ENCODE results near the gene BICD1.
A peak's percentile ranks its signal among the peaks of the same experiment; 100 is the strongest.

The BICD1 gene

GRCh38 chr12:32285489-32285888, 178.8 kb downstream of the BICD1 start:
- DNase-seq, result no peak

GRCh38 chr12:32290411-32290810, 183.8 kb downstream of the BICD1 start:
- no peak for DNase-seq

GRCh38 chr12:32292151-32292550, 185.5 kb downstream of the BICD1 start:
- DNase-seq, result no peak

GRCh38 chr12:32293808-32294419, 187.3 kb downstream of the BICD1 start:
- DNase-seq, result no peak

- no peak for DNase-seq
These were observed 189.9 kb downstream of the BICD1 start for GRCh38 chr12:32296567-32296966.

GRCh38 chr12:32298917-32299316, 192.3 kb downstream of the BICD1 start:
- DNase-seq, result no peak

GRCh38 chr12:32301216-32301615, 194.6 kb downstream of the BICD1 start:
- DNase-seq, result no peak

- peak; percentile 5 to 14 for DNase-seq
These were observed 195.8 kb downstream of the BICD1 start for GRCh38 chr12:32302218-32303173.

- DNase-seq, result no peak
These were observed 196.5 kb downstream of the BICD1 start for GRCh38 chr12:32303174-32303549.

- DNase-seq, result no peak
These were observed 198.5 kb downstream of the BICD1 start for GRCh38 chr12:32305163-32305562.

GRCh38 chr12:32307326-32307725, 200.7 kb downstream of the BICD1 start:
- no peak for DNase-seq

GRCh38 chr12:32309811-32310736, 203.4 kb downstream of the BICD1 start:
- DNase-seq, result no peak

- no peak for DNase-seq
These were observed 205.5 kb downstream of the BICD1 start for GRCh38 chr12:32312049-32312670.

GRCh38 chr12:32322354-32322753, 215.7 kb downstream of the BICD1 start:
- no peak for DNase-seq

GRCh38 chr12:32331133-32331532, 224.5 kb downstream of the BICD1 start:
- no peak for DNase-seq

- no peak for DNase-seq
These were observed 225.8 kb downstream of the BICD1 start for GRCh38 chr12:32332446-32332845.

- DNase-seq, result no peak
These were observed 227.7 kb downstream of the BICD1 start for GRCh38 chr12:32334371-32334777.

- no peak for DNase-seq
These were observed 229.6 kb downstream of the BICD1 start for GRCh38 chr12:32336261-32336660.

GRCh38 chr12:32343496-32343895, 236.8 kb downstream of the BICD1 start:
- DNase-seq, result no peak

GRCh38 chr12:32344047-32344446, 237.4 kb downstream of the BICD1 start:
- DNase-seq, result no peak

- DNase-seq, result no peak
These were observed 246.9 kb downstream of the BICD1 start for GRCh38 chr12:32353540-32353939.

- DNase-seq, result no peak
These were observed 251.1 kb downstream of the BICD1 start for GRCh38 chr12:32357601-32358249.
